Tibial nerve (tissue), 4 donors: ENCODE measurements around the gene RMI2. TPM values are rescaled to one million over a fixed set of nuclear protein-coding genes. Genes with fewer than 3 reads are reported as not detected.

ENCODE experiments used
- DNase-seq, 2 donors: peaks; one replicate each; pipeline ENCODE4 v3.0.0-alpha.2; 2019; ENCODE audit warnings: low spot score in 2 of 2
- H3K27ac ChIP-seq, 4 donors: fragments of 200-600 bp; sonication (generic) in 3 of 4; one replicate each; pipeline ENCODE4 v1.5.1; 2017 to 2019; ENCODE audit warnings: mild to moderate bottlenecking in 1 of 4
- H3K27me3 ChIP-seq, 2 donors: fragments of 200-600 bp; sonication (generic) in 1 of 2; one replicate each; pipeline versions ENCODE4 v1.5.1 to v1.6.0; 2017 to 2019
- H3K36me3 ChIP-seq, 3 donors: fragments of 200-600 bp; sonication (generic); one replicate each; pipeline ENCODE4 v1.5.1; 2018 to 2019
- H3K4me1 ChIP-seq, 4 donors: fragments of 200-600 bp; sonication (generic) in 3 of 4; one replicate each; pipeline ENCODE4 v1.5.1; 2017 to 2019
- H3K4me3 ChIP-seq, 4 donors: fragments of 200-600 bp; sonication (generic) in 3 of 4; one replicate each; pipeline ENCODE4 v1.5.1; 2017 to 2019; ENCODE audit warnings: mild to moderate bottlenecking in 1 of 4, moderate library complexity in 1 of 4
- H3K9me3 ChIP-seq, 4 donors: fragments of 200-600 bp; sonication (generic) in 3 of 4; one replicate each; pipeline ENCODE4 v1.5.1; 2017 to 2019
- EP300 ChIP-seq, 2 donors: sonication (generic); formaldehyde crosslinking; IDR thresholded peaks; one replicate each; pipeline ENCODE4 v1.6.1; 2017; ENCODE audit warnings: antibody characterized with exemption in 2 of 2, mild to moderate bottlenecking in 1 of 2
- POLR2A ChIP-seq, 2 donors: fragments of 450-650 bp; IDR thresholded peaks; one replicate each; pipeline ENCODE4 v1.6.1; 2017; ENCODE audit warnings: antibody characterized with exemption in 2 of 2, mild to moderate bottlenecking in 2 of 2, moderate library complexity in 2 of 2
- WGBS, 2 donors: methylation state at CpG; one replicate each; pipeline ENCODE4 v1.1.5; 2018; 5-methylcytosine and 5-hydroxymethylcytosine counted together
- total RNA-seq, 4 donors: library from RNA; depleted of rRNA; stranded (reverse); fragments of >200 nt; gene quantifications; one replicate each; pipeline ENCODE4 v1.1.0, GENCODE V29; 2016
- TF ChIP-seq, protein P1 (sequence below), 5 experiments: fragments of 200-600 bp in 3 of 5; fragments of 450-650 bp in 2 of 5; sonication (generic) in 3 of 5; IDR thresholded peaks; one replicate each; pipeline ENCODE4 v1.5.1; 2016 to 2019; ENCODE audit warnings: antibody characterized with exemption in 5 of 5, mild to moderate bottlenecking in 3 of 5, moderate library complexity in 2 of 5

Gene RMI2
- total RNA-seq, 4 donors from 2014 or later = 1.3 to 4.0 (median 2.0) TPM; not detected in 1

DNA sequence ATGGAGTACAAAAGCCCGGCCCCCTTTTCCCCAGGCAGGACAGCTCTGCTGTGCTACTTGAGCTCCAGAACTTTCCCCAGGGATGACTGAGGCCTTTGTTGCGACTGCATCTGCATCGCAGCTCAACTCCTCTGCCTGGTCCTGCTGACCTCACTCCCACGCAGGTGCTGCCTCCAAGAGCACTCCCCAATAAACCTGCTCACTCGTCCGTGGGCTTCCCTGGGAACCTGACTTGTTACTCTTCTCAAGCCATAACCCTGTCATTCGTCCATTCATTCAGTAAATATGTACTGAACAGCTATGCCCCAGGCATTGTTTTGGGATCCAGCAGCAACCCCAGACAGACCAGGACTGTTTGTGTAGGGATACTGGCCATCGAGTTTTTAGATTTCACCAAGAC lies 11.6 kb upstream of the RMI2 start:
- no peak overlapping the region for H3K27ac ChIP-seq
- no peaks in the 10 kb centered on the region for H3K36me3 ChIP-seq
- DNase-seq = no peak
- H3K4me3 ChIP-seq = no peak overlapping the region
- no peaks in the 10 kb centered on the region for H3K9me3 ChIP-seq
- 33 to 36% methylated on average over 7 to 8 of the region's 8 CpGs for WGBS, 2 donors
- TF ChIP-seq POLR2A (IDR thresholded peaks at IDR 0.05) = no peak
- H3K4me1 ChIP-seq = peaks cover 0 to 18% (median 9%) of the 10 kb centered on the region in 4 donors
- no peaks in the 10 kb centered on the region for H3K27me3 ChIP-seq

DNA sequence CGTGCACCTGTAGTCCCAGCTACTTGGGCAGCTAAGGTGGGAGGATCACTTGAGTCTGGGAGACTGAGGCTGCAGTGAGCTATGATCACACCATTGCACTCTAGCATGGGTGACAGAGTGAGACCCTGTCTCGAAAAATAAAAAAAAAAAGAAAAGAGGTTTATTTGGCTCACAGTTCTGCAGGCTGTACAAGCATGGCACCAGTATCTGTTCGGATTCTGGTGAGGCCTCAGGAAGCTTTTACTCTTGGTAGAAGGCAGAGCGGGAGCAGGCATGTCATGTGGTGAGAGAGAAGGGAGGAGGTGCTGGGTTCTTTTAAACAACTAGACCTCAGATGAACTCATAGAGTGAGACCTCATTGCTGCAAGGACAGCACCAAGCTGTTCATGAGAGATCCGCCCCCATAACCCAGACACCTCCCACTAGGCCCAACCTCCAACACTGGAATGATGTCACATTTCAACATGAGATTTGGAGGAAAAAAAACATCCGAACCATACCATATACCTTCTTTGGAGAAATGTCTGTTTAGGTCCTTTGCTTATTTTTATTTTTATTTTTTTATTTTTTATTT lies 10.3 kb upstream of the RMI2 start:
- Histone ChIP-seq H3K27me3 (no peaks in the 10 kb centered on the region), H3K27ac (no peak overlapping the region), H3K36me3 (no peaks in the 10 kb centered on the region), H3K4me1 (peaks cover 0 to 6% (median 0%) of the 10 kb centered on the region in 4 donors), H3K4me3 (no peak overlapping the region), H3K9me3 (no peaks in the 10 kb centered on the region)
- no peak for TF ChIP-seq EP300 (IDR thresholded peaks at IDR 0.05)
- TF ChIP-seq, protein P1, sequence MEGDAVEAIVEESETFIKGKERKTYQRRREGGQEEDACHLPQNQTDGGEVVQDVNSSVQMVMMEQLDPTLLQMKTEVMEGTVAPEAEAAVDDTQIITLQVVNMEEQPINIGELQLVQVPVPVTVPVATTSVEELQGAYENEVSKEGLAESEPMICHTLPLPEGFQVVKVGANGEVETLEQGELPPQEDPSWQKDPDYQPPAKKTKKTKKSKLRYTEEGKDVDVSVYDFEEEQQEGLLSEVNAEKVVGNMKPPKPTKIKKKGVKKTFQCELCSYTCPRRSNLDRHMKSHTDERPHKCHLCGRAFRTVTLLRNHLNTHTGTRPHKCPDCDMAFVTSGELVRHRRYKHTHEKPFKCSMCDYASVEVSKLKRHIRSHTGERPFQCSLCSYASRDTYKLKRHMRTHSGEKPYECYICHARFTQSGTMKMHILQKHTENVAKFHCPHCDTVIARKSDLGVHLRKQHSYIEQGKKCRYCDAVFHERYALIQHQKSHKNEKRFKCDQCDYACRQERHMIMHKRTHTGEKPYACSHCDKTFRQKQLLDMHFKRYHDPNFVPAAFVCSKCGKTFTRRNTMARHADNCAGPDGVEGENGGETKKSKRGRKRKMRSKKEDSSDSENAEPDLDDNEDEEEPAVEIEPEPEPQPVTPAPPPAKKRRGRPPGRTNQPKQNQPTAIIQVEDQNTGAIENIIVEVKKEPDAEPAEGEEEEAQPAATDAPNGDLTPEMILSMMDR (IDR thresholded peaks at IDR 0.05) = no peak
- TF ChIP-seq POLR2A (IDR thresholded peaks at IDR 0.05) = no peak
- DNase-seq = no peak
- 90% methylated on average over 6 of the region's 6 CpGs for WGBS, 2 donors

DNA sequence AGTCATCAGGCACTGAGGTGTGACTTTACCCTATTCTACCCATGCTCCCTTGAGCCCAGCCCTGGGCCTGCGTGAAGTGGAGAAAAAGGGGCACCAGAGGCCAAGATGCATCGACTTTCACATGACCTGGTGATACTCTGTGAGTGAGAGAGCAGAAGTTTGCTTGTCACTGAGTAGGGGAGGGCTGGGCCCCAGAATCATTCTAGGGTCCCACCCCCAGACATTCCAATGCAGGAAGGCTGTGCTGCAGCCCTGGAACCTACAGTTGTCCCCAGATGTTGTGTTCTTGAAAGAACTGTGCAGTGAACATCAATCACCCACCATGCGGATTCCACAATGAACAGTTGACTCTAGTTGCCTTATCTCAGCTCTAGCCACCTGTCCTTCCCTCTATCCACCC lies 6.2 kb upstream of the RMI2 start:
- TF ChIP-seq, protein P1 (IDR thresholded peaks at IDR 0.05) = no peak
- no peak for TF ChIP-seq EP300 (IDR thresholded peaks at IDR 0.05)
- TF ChIP-seq POLR2A (IDR thresholded peaks at IDR 0.05) = no peak
- WGBS, 2 donors = 61 to 82% methylated on average over 3 of the region's 3 CpGs
- no peak for DNase-seq
- Histone ChIP-seq H3K4me1 (no peaks in the 10 kb centered on the region), H3K27me3 (no peaks in the 10 kb centered on the region), H3K4me3 (no peak overlapping the region), H3K36me3 (no peaks in the 10 kb centered on the region), H3K9me3 (no peaks in the 10 kb centered on the region), H3K27ac (no peak overlapping the region)

DNA sequence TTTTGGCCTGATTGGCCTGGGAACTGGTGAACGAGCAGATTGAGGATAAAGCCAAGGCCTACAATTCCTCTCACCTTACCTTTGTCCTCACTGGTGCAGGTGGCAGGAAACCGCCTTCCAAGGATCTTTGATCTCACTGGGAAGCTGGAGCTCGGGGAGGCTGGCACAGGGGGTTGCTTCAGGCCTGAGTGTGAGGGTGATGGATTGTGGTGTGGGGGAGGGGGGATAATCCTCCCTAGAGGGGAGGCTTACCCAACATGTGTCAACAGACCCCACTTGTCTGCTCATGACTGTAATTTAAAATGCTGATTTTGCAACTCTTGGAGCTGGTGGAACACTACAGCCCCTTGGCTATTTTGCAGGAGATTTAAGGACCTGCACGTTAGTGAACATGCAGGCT lies 4.5 kb upstream of the RMI2 start:
- H3K36me3 ChIP-seq = no peaks in the 10 kb centered on the region
- H3K4me3 ChIP-seq = no peak overlapping the region
- no peaks in the 10 kb centered on the region for H3K9me3 ChIP-seq
- peaks cover 0 to 11% (median 2%) of the 10 kb centered on the region in 4 donors for H3K4me1 ChIP-seq
- H3K27me3 ChIP-seq = no peaks in the 10 kb centered on the region
- no peak for TF ChIP-seq EP300 (IDR thresholded peaks at IDR 0.05)
- TF ChIP-seq, protein P1 (IDR thresholded peaks at IDR 0.05) = no peak
- H3K27ac ChIP-seq = no peak overlapping the region
- WGBS, 2 donors = 65 to 73% methylated on average over 4 of the region's 4 CpGs
- DNase-seq = no peak

DNA sequence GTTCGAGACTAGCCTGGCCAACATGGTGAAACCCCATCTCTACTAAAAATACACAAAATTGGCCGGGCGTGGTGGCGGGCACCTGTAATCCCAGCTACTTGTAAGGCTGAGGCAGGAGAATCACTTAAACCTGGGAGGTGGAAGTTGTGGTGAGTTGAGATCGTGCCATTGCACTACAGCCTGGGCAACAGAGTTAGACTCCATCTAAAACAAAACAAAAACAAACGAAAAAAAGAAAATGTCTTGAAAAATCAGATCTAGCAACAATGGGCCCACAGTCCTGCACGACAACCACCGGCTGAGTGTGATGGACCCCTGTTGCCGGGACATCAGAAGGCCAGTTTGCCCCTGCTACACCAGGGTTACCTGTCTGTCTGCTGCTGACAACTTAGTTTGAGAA lies 3.9 kb upstream of the RMI2 start:
- H3K4me3 ChIP-seq = no peak overlapping the region
- no peaks in the 10 kb centered on the region for H3K27me3 ChIP-seq
- TF ChIP-seq EP300 (IDR thresholded peaks at IDR 0.05) (no peak), POLR2A (IDR thresholded peaks at IDR 0.05) (no peak)
- TF ChIP-seq, protein P1 (IDR thresholded peaks at IDR 0.05) = no peak
- no peaks in the 10 kb centered on the region for H3K9me3 ChIP-seq
- WGBS, 2 donors = 84% methylated on average over 9 of the region's 9 CpGs
- no peak for DNase-seq
- peaks cover 0 to 14% (median 4%) of the 10 kb centered on the region in 4 donors for H3K4me1 ChIP-seq
- H3K27ac ChIP-seq = no peak overlapping the region
- no peaks in the 10 kb centered on the region for H3K36me3 ChIP-seq
